K562 (cell line): Measurements from ENCODE around the gene TRIAP1. TPM values are rescaled to one million over a fixed set of nuclear protein-coding genes. Genes with fewer than 3 reads are reported as not detected.

Experiments used
- polyA plus RNA-seq, 8 experiments: library from polyadenylated mRNA; depleted of rRNA in 4 of 8; stranded (reverse) in 5 of 8; unstranded in 3 of 8; fragments of >200 nt; fragmentation: Nextera tagmentation in 2 of 8; fragmentation: Illumina TruSeq in 1 of 8; extraction: Ambion mirVana in 2 of 8; extraction: Trizol in 1 of 8; gene quantifications; 2 replicates each; pipeline versions ENCODE4 v1.2.1 to v1.2.3, GENCODE V29; 2011 to 2014; ENCODE audit warnings: inconsistent platforms in 1 of 8, missing spikeins in 1 of 8
- total RNA-seq, 7 experiments: library from RNA; depleted of rRNA in 6 of 7; stranded (reverse); fragments of >200 nt in 6 of 7; fragmentation: Illumina TruSeq in 2 of 7; extraction: Trizol in 2 of 7; gene quantifications; 2 replicates each; pipeline versions ENCODE4 v1.2.1 to v1.2.3, GENCODE V29; 2011 to 2021; ENCODE audit warnings: low replicate concordance in 1 of 7

The TRIAP1 gene
- total and polyA plus RNA-seq, 9 of the 15 experiments (the other 6 are each of a cell fraction or from before 2014, with no cell fraction given): 37.3 to 354 (median 65.4) TPM

Other genes starting within 250 kb of the TRIAP1 start
Only the 7 nearest of the 16 such genes appear.
- gene MSI1, start 77.2 kb downstream of the TRIAP1 start, total RNA-seq (2014; rRNA removed): not detected in 2 replicates
- gene MSI1, start 77.2 kb downstream of the TRIAP1 start, total RNA-seq (2014; rRNA removed; fragmentation: Illumina TruSeq; extraction: Trizol): not detected in 2 replicates
- not detected in 2 replicates for gene MSI1, start 77.2 kb downstream of the TRIAP1 start, total RNA-seq (2015; rRNA removed; fragmentation: Illumina TruSeq; extraction: Trizol)
- 0.16 TPM in 2 replicates for gene MSI1, start 77.2 kb downstream of the TRIAP1 start, total RNA-seq (2021)
- gene MSI1, start 77.2 kb downstream of the TRIAP1 start, polyA plus RNA-seq (2011; rRNA removed): 0.04 TPM in 1 of 2 replicates, not detected in the other
- gene MSI1, start 77.2 kb downstream of the TRIAP1 start, polyA plus RNA-seq (2014; fragmentation: Illumina TruSeq; extraction: Trizol): not detected in 2 replicates
- not detected for gene MSI1, start 77.2 kb downstream of the TRIAP1 start, polyA plus RNA-seq (2014; fragmentation: Nextera tagmentation; extraction: Ambion mirVana)
- not detected in 2 replicates for gene MSI1, start 77.2 kb downstream of the TRIAP1 start, polyA plus RNA-seq (2014; rRNA removed)
- gene COX6A1, start 8.3 kb downstream of the TRIAP1 start, total RNA-seq (2014; rRNA removed): 931 and 1,004 TPM in 2 replicates
- gene COX6A1, start 8.3 kb downstream of the TRIAP1 start, total RNA-seq (2014; rRNA removed; fragmentation: Illumina TruSeq; extraction: Trizol): 412 and 414 TPM in 2 replicates
- 602 and 624 TPM in 2 replicates for gene COX6A1, start 8.3 kb downstream of the TRIAP1 start, total RNA-seq (2015; rRNA removed; fragmentation: Illumina TruSeq; extraction: Trizol)
- gene COX6A1, start 8.3 kb downstream of the TRIAP1 start, total RNA-seq (2021): 597 and 695 TPM in 2 replicates
- gene COX6A1, start 8.3 kb downstream of the TRIAP1 start, polyA plus RNA-seq (2011; rRNA removed): 767 and 895 TPM in 2 replicates
- gene COX6A1, start 8.3 kb downstream of the TRIAP1 start, polyA plus RNA-seq (2014; fragmentation: Illumina TruSeq; extraction: Trizol): 978 and 1,143 TPM in 2 replicates
- 1,000 to 10,000 TPM; 3,092 to 4,142 TPM for gene COX6A1, start 8.3 kb downstream of the TRIAP1 start, polyA plus RNA-seq (2014; fragmentation: Nextera tagmentation; extraction: Ambion mirVana)
- 1,391 and 1,423 TPM in 2 replicates for gene COX6A1, start 8.3 kb downstream of the TRIAP1 start, polyA plus RNA-seq (2014; rRNA removed)
- 22.2 and 29.0 TPM in 2 replicates for gene GATC, start 60 bp upstream of the TRIAP1 start, total RNA-seq (2014; rRNA removed)
- gene GATC, start 60 bp upstream of the TRIAP1 start, total RNA-seq (2014; rRNA removed; fragmentation: Illumina TruSeq; extraction: Trizol): 28.2 and 29.5 TPM in 2 replicates
- gene GATC, start 60 bp upstream of the TRIAP1 start, total RNA-seq (2015; rRNA removed; fragmentation: Illumina TruSeq; extraction: Trizol): 27.1 and 29.0 TPM in 2 replicates
- 52.6 and 53.6 TPM in 2 replicates for gene GATC, start 60 bp upstream of the TRIAP1 start, total RNA-seq (2021)
- gene GATC, start 60 bp upstream of the TRIAP1 start, polyA plus RNA-seq (2011; rRNA removed): 30.1 and 38.9 TPM in 2 replicates
- gene GATC, start 60 bp upstream of the TRIAP1 start, polyA plus RNA-seq (2014; fragmentation: Illumina TruSeq; extraction: Trizol): 29.7 and 38.9 TPM in 2 replicates
- 10 to 100 TPM in 1 of 2 experiments, 1 to 10 TPM in 1; 5.8 to 14.3 TPM for gene GATC, start 60 bp upstream of the TRIAP1 start, polyA plus RNA-seq (2014; fragmentation: Nextera tagmentation; extraction: Ambion mirVana)
- 24.0 and 24.2 TPM in 2 replicates for gene GATC, start 60 bp upstream of the TRIAP1 start, polyA plus RNA-seq (2014; rRNA removed)
- gene SRSF9, start 23.4 kb upstream of the TRIAP1 start, total RNA-seq (2014; rRNA removed): 255 and 271 TPM in 2 replicates
- gene SRSF9, start 23.4 kb upstream of the TRIAP1 start, total RNA-seq (2014; rRNA removed; fragmentation: Illumina TruSeq; extraction: Trizol): 230 and 244 TPM in 2 replicates
- 241 and 243 TPM in 2 replicates for gene SRSF9, start 23.4 kb upstream of the TRIAP1 start, total RNA-seq (2015; rRNA removed; fragmentation: Illumina TruSeq; extraction: Trizol)
- gene SRSF9, start 23.4 kb upstream of the TRIAP1 start, total RNA-seq (2021): 280 and 286 TPM in 2 replicates
- 159 and 203 TPM in 2 replicates for gene SRSF9, start 23.4 kb upstream of the TRIAP1 start, polyA plus RNA-seq (2011; rRNA removed)
- 180 and 188 TPM in 2 replicates for gene SRSF9, start 23.4 kb upstream of the TRIAP1 start, polyA plus RNA-seq (2014; fragmentation: Illumina TruSeq; extraction: Trizol)
- gene SRSF9, start 23.4 kb upstream of the TRIAP1 start, polyA plus RNA-seq (2014; fragmentation: Nextera tagmentation; extraction: Ambion mirVana): 10 to 100 TPM; 40.3 to 50.5 TPM
- 291 and 296 TPM in 2 replicates for gene SRSF9, start 23.4 kb upstream of the TRIAP1 start, polyA plus RNA-seq (2014; rRNA removed)
- 303 and 473 TPM in 2 replicates for gene DYNLL1, start 49.7 kb upstream of the TRIAP1 start, total RNA-seq (2014; rRNA removed)
- gene DYNLL1, start 49.7 kb upstream of the TRIAP1 start, total RNA-seq (2014; rRNA removed; fragmentation: Illumina TruSeq; extraction: Trizol): 430 and 468 TPM in 2 replicates
- 587 and 631 TPM in 2 replicates for gene DYNLL1, start 49.7 kb upstream of the TRIAP1 start, total RNA-seq (2015; rRNA removed; fragmentation: Illumina TruSeq; extraction: Trizol)
- 364 and 386 TPM in 2 replicates for gene DYNLL1, start 49.7 kb upstream of the TRIAP1 start, total RNA-seq (2021)
- gene DYNLL1, start 49.7 kb upstream of the TRIAP1 start, polyA plus RNA-seq (2011; rRNA removed): 439 and 456 TPM in 2 replicates
- gene DYNLL1, start 49.7 kb upstream of the TRIAP1 start, polyA plus RNA-seq (2014; fragmentation: Illumina TruSeq; extraction: Trizol): 531 and 637 TPM in 2 replicates
- gene DYNLL1, start 49.7 kb upstream of the TRIAP1 start, polyA plus RNA-seq (2014; fragmentation: Nextera tagmentation; extraction: Ambion mirVana): 1,000 to 10,000 TPM in 1 of 2 experiments, 100 to 1,000 TPM in 1; 921 to 1,112 TPM
- gene DYNLL1, start 49.7 kb upstream of the TRIAP1 start, polyA plus RNA-seq (2014; rRNA removed): 397 and 529 TPM in 2 replicates
- 31.5 and 59.7 TPM in 2 replicates for gene COQ5, start 82.8 kb upstream of the TRIAP1 start, total RNA-seq (2014; rRNA removed)
- 33.3 and 35.3 TPM in 2 replicates for gene COQ5, start 82.8 kb upstream of the TRIAP1 start, total RNA-seq (2014; rRNA removed; fragmentation: Illumina TruSeq; extraction: Trizol)
- gene COQ5, start 82.8 kb upstream of the TRIAP1 start, total RNA-seq (2015; rRNA removed; fragmentation: Illumina TruSeq; extraction: Trizol): 25.4 and 26.5 TPM in 2 replicates
- gene COQ5, start 82.8 kb upstream of the TRIAP1 start, total RNA-seq (2021): 25.2 and 25.3 TPM in 2 replicates
- gene COQ5, start 82.8 kb upstream of the TRIAP1 start, polyA plus RNA-seq (2011; rRNA removed): 56.4 and 59.7 TPM in 2 replicates
- gene COQ5, start 82.8 kb upstream of the TRIAP1 start, polyA plus RNA-seq (2014; fragmentation: Illumina TruSeq; extraction: Trizol): 29.0 and 30.4 TPM in 2 replicates
- 10 to 100 TPM; 19.2 to 26.2 TPM for gene COQ5, start 82.8 kb upstream of the TRIAP1 start, polyA plus RNA-seq (2014; fragmentation: Nextera tagmentation; extraction: Ambion mirVana)
- gene COQ5, start 82.8 kb upstream of the TRIAP1 start, polyA plus RNA-seq (2014; rRNA removed): 30.7 and 31.0 TPM in 2 replicates
- 46.2 and 52.4 TPM in 2 replicates for gene RNF10, start 88.0 kb upstream of the TRIAP1 start, total RNA-seq (2014; rRNA removed)
- gene RNF10, start 88.0 kb upstream of the TRIAP1 start, total RNA-seq (2014; rRNA removed; fragmentation: Illumina TruSeq; extraction: Trizol): 80.2 and 98.0 TPM in 2 replicates
- 43.0 and 50.8 TPM in 2 replicates for gene RNF10, start 88.0 kb upstream of the TRIAP1 start, total RNA-seq (2015; rRNA removed; fragmentation: Illumina TruSeq; extraction: Trizol)
- 136 and 143 TPM in 2 replicates for gene RNF10, start 88.0 kb upstream of the TRIAP1 start, total RNA-seq (2021)
- gene RNF10, start 88.0 kb upstream of the TRIAP1 start, polyA plus RNA-seq (2011; rRNA removed): 96.4 and 96.7 TPM in 2 replicates
- gene RNF10, start 88.0 kb upstream of the TRIAP1 start, polyA plus RNA-seq (2014; fragmentation: Illumina TruSeq; extraction: Trizol): 113 and 139 TPM in 2 replicates
- gene RNF10, start 88.0 kb upstream of the TRIAP1 start, polyA plus RNA-seq (2014; fragmentation: Nextera tagmentation; extraction: Ambion mirVana): 10 to 100 TPM; 55.4 to 78.1 TPM
- gene RNF10, start 88.0 kb upstream of the TRIAP1 start, polyA plus RNA-seq (2014; rRNA removed): 72.1 and 80.1 TPM in 2 replicates